CD4-positive, alpha-beta T cell treated with Interleukin-15 for 4 hours (primary cell): Measurements from ENCODE around the gene TAGLN.
"Not testable (repeated sequence)": the region's sequence is repeated elsewhere in the genome, so short reads cannot be mapped to it uniquely, and the experiment has no call there.

ENCODE experiments used
- DNase-seq: peaks from one replicate; pipeline ENCODE4 v3.0.0-alpha.2; 2020; ENCODE audit warnings: low spot score

TAGLN gene

GRCh38 chr11:117180661-117181585 is 18.2 kb upstream of the TAGLN start:
- peak; percentile 54 for DNase-seq

GRCh38 chr11:117181586-117182550 is 17.3 kb upstream of the TAGLN start:
- no peak for DNase-seq

- no peak for DNase-seq
These were observed 16.6 kb upstream of the TAGLN start for GRCh38 chr11:117182551-117182935.

GRCh38 chr11:117183178-117183577 is 16.0 kb upstream of the TAGLN start:
- not testable (repeated sequence) for DNase-seq

GRCh38 chr11:117183724-117184349 is 15.3 kb upstream of the TAGLN start:
- DNase-seq = no peak

- DNase-seq = no peak
These were observed 13.3 kb upstream of the TAGLN start for GRCh38 chr11:117185736-117186430.

- no peak for DNase-seq
These were observed 12.8 kb upstream of the TAGLN start for GRCh38 chr11:117186431-117186761.

- DNase-seq = no peak
These were observed 12.2 kb upstream of the TAGLN start for GRCh38 chr11:117187007-117187406.

GRCh38 chr11:117187428-117187798 is 11.8 kb upstream of the TAGLN start:
- DNase-seq = no peak

GRCh38 chr11:117187799-117188481 is 11.2 kb upstream of the TAGLN start:
- DNase-seq = no peak

- no peak for DNase-seq
These were observed 10.5 kb upstream of the TAGLN start for GRCh38 chr11:117188620-117189081.

GRCh38 chr11:117189191-117189940 is 9.8 kb upstream of the TAGLN start:
- no peak for DNase-seq

GRCh38 chr11:117189941-117190544 is 9.1 kb upstream of the TAGLN start:
- DNase-seq = no peak

- DNase-seq = no peak
These were observed 7.3 kb upstream of the TAGLN start for GRCh38 chr11:117191680-117192400.

GRCh38 chr11:117192401-117192875 is 6.7 kb upstream of the TAGLN start:
- no peak for DNase-seq

GRCh38 chr11:117193130-117194020 is 5.8 kb upstream of the TAGLN start:
- DNase-seq = no peak

- DNase-seq = no peak
These were observed 4.9 kb upstream of the TAGLN start for GRCh38 chr11:117194267-117194666.

- DNase-seq = no peak
These were observed 3.9 kb upstream of the TAGLN start for GRCh38 chr11:117195258-117195657.
